ENCODE measurements around the gene WDFY4.

The WDFY4 gene

GRCh38 chr10:48691812-48692528, 7.3 kb downstream of the WDFY4 start:
- DNase-seq (ENCODE audit: low read depth, low spot score) = no peak

- DNase-seq (ENCODE audit: low read depth, low spot score) = no peak
Observed at GRCh38 chr10:48692748-48693147, 8.1 kb downstream of the WDFY4 start.

- no peak for DNase-seq (ENCODE audit: low read depth, low spot score)
Observed at GRCh38 chr10:48693206-48693605, 8.5 kb downstream of the WDFY4 start.

DNA sequence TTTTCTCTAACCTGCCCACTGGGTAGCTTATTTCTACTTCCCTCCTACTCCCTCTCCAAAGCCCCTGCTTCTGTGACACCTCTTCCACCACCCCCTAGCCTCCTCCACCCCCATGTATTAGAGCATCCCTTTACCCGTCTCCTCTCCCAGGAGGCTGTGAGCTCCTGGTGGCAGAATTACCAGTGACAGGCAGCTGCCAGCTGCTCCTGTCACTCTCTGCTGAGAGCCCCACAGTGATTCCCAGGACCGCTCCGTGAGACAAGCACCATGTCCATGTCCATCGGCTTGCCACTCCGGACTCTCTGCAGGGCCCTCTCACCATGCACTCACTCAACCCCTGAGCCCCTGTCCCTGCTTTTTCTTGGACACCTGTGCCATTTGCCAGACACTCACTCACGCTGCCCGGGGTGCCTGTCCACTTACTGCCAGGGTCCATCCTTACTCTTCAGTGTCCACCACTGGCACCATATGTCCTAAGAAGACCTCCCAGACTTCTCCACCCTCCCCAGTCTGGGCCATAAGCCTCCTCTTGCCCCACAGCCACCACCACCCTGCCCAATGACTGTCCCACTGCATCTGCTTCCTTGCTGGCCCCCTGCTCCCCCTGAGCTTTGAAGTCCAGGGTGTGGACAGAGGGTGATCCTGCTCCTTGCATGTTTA, 9.8 kb downstream of the WDFY4 start:
- DNase-seq (ENCODE audit: low read depth, low spot score) = no peak

DNA sequence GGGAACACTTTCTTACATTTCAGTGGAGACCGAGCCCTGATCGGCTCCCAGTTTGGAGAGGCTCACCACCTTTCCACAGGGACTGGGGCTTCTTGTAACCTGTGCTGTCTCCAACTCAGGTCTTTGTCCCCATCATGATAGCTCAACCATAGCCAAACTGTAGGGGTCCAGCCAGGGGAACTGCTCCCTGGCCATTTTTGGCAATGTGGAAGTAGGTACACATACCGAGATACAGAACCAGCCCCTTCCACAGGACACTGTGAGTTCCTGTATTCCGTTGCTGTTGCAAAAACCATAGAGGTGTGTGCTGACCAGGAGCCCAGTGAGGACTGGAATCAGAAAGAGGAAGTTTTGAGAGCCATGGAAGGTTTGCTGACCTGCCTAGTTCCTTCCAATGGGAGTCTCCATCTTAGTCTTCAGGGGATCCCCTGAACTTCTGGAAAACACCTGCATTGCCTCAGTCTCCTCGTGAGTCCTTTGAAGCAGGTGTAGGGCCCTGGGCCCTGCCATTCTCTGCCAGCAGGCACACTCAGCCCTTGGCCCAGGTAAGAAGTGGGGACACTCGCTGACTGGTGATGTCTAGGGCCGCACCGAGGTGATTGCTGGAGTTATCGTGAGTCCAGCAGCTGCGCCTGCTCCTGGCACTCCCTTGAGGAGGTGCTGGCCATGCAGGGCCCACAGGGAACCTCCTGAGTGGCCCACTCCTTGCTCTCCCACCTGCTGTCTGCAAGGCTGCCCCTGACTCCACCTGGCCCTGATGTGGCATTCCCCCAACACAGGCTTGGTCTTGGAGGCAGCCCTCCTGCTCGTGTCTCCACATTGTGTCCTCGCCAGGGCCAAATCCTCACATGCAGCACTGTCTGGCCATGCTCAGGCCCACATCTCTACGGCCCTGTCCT, 11.2 kb downstream of the WDFY4 start:
- no peak for DNase-seq (ENCODE audit: low read depth, low spot score)

DNA sequence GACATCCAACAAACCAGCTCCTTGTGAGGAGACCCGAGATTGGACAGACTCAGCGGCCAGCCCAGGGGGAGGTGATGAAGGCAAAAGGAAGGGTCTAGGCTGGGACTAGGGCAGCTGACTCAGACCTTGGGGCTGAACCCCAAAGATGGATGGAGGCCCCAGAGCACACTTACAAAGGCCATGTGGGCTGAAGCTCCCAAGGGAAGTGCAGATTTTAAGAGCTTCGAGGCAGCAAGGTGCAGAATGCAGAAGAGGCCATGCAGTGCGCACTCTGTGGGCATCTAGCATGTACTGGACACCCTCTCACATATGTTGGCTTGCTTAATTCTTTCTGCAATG, 11.8 kb downstream of the WDFY4 start:
- no peak for DNase-seq (ENCODE audit: low read depth, low spot score)

GRCh38 chr10:48697091-48697490, 12.4 kb downstream of the WDFY4 start:
- no peak for DNase-seq (ENCODE audit: low read depth, low spot score)

GRCh38 chr10:48697821-48698764, 13.4 kb downstream of the WDFY4 start:
- no peak for DNase-seq (ENCODE audit: low read depth, low spot score)

DNA sequence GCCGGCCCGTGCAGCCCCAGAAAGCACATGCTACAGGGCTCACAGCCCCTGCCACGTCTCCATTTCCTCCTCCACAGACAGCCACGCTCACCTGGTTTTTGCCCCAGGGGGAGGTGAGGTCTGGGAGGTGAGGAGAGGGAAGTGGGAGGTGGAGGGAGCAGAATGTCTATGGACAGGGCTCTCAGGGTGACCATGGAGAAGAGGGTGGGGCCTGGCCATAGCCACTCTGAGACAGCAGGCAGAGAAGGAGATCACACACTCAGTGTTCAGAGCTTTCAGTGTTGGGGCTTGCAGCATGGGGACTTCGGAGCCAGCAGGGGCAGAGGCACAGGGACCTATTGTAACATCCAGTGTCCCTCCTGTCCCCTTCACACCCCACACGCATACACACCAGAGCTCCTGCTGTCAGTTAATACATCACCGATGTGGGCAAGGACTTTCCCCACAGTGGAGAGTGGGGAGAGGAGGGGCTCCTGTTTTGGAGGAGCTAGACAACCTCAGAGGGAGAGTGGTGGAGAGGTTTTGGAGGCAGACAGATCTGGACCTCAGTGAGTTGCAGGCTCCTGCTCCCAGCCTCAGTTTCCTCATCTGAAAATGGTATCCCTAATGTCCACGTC, 14.4 kb downstream of the WDFY4 start:
- no peak for DNase-seq (ENCODE audit: low read depth, low spot score)

GRCh38 chr10:48700071-48700470, 15.4 kb downstream of the WDFY4 start:
- DNase-seq (ENCODE audit: low read depth, low spot score) = no peak

GRCh38 chr10:48700493-48700892, 15.8 kb downstream of the WDFY4 start:
- no peak for DNase-seq (ENCODE audit: low read depth, low spot score)

DNA sequence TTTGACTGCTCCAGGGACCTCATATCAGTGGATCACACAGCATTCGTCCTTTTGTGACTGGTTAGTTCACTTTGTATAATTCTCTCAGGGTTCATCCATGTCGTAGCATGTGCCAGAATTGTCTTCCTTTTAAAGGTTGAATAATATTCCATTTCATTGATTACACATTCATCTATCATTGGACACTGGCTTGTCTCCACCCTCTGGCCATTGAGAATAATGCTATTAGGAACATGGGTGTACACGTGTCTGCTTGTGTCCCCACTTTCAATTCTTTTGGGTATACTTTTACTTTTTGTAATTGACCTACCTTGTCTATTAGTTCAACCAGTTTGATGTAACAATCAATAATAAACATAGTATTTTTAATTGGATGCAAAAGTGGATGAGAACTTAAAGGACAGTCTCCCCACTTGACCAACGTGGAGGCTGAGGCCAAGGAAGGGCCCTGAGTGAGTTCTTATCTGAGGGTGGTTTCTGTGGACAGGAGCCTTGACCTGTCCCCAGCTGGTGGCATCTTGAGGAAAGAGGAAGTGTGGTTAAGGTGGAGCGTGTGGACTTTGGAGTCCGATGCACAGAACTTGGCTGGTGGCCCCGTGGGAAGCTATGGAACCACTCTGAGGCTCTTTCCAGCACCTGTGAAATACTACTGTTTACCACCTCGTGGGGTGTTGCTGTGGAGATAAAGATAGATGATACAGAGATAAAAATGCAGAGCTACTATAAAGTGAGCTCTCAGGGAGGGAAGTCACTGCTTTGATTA, 16.6 kb downstream of the WDFY4 start:
- DNase-seq (ENCODE audit: low read depth, low spot score) = no peak

- no peak for DNase-seq (ENCODE audit: low read depth, low spot score)
Observed at GRCh38 chr10:48701941-48702340, 17.3 kb downstream of the WDFY4 start.

DNA sequence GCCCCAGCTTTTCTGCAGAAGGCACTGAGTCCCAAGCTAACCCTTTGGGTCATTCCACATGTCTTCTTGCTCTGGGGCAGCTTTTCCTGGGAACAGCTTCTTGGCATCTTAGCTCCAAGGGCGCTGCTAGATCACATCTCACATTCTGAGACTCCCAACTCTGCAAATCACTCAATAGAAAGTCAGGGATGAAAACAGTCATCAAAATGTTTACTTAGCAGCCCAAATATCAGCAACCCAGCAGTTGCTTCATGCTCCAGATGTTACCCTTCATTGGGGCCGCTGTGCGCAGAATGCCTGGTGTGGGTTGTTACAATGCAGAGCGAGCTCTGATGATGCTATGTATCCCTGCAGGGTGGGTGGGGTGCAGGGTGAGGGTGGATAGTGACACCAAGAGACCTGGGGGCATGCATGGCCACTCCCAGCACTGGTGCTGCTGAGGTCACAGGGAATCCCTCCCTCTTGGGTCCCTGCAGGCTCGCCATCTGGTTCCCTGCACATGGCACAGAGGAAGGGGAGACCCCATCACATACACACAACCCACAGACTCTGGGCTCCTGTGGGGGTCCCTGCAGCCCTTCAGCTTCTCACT, 19.0 kb downstream of the WDFY4 start:
- no peak for DNase-seq (ENCODE audit: low read depth, low spot score)

DNA sequence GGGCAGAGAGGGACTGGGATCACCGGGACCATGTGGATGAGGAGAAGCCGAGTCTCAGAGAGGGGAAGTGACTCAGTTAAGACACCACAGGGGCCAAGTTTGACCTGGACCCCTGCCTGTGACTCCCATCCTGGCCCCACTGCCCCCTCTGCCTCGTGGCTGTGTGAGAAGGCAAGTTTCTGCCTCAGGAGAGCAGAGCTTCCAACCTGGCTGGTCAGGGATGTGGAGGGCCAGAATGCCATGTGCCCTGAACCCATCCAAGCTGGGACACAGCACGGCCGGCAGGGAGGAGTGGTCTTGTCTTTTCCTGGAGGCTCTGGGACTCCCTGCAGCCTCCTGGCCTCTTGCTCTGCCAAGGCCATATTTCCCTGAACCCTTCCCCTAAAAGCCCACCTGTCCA, 19.5 kb downstream of the WDFY4 start:
- no peak for DNase-seq (ENCODE audit: low read depth, low spot score)

DNA sequence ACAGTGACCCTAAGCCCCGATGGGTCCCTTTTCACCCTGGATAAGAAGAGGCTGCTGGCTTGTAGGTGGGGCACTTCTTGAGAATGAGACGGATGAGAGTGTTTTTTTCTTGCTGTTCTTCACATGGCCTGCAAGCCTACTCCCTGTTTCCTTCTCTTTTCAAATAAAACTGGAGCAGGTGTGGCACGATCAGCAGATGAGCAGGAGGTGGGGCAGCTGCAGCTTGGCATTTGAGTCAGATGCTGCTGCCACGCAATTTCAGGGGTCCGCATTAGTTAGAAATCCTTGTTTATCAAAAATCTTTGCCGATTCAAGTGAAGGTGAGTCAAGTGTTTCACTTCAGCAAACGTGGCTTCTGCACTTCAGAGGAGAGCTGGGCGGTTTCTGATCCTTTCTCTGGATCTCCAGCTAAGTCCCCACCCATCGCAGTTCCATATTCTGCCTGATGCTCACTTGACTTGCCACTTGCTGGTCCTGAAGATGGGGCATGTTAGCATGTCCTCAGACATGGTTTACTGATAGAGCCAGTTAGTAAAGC, 20.8 kb downstream of the WDFY4 start:
- DNase-seq (ENCODE audit: low read depth, low spot score) = no peak

- no peak for DNase-seq (ENCODE audit: low read depth, low spot score)
Observed at GRCh38 chr10:48707472-48707871, 22.8 kb downstream of the WDFY4 start.

- DNase-seq (ENCODE audit: low read depth, low spot score) = no peak
Observed at GRCh38 chr10:48708144-48708543, 23.5 kb downstream of the WDFY4 start.

- DNase-seq (ENCODE audit: low read depth, low spot score) = no peak
Observed at GRCh38 chr10:48710647-48711275, 26.1 kb downstream of the WDFY4 start.

All from iPS DF 19.7 (cell line).